ENCODE measurements around the gene SNAPC4. TPM values are rescaled to one million over a fixed set of nuclear protein-coding genes. Genes with fewer than 3 reads are reported as not detected.

SNAPC4 gene
- total and polyA plus RNA-seq, 9 of the 15 experiments (the other 6 are each of a cell fraction or from before 2014, with no cell fraction given) = 0.21 to 21.8 (median 8.8) TPM

GRCh38 chr9:136439481-136440408 is 39.8 kb upstream of the SNAPC4 start, which contains the start of gene INPP5E (continued):
- TF ChIP-seq ZMIZ1 (IDR thresholded peaks at IDR 0.05; ENCODE audit: low read depth in 2 of 2, low read length in 2 of 2) (no peak), ZNF431 (CRISPR knock-in tag; IDR thresholded peaks at IDR 0.05) (no peak), SPI1 (IDR thresholded peaks at IDR 0.05; ENCODE audit: borderline replicate concordance, low read depth, low read length) (no peak), FOXP4 (CRISPR knock-in tag; IDR thresholded peaks at IDR 0.05; ENCODE audit: borderline replicate concordance) (peak; percentile 72; the same call in 1 of the 2 replicates), MCM2 (IDR thresholded peaks at IDR 0.05; ENCODE audit: low read depth) (no peak), SMARCA4 (IDR thresholded peaks at IDR 0.05) (no peak), RB1 (IDR thresholded peaks at IDR 0.05; ENCODE audit: low read depth) (peak; percentile 64; the same call in 1 of the 2 replicates), ZNF778 (CRISPR knock-in tag; IDR thresholded peaks at IDR 0.05) (no peak), PPARD (CRISPR knock-in tag; IDR thresholded peaks at IDR 0.05) (no peak), IRF9 (tag; IDR thresholded peaks at IDR 0.05) (no peak), ZNF76 (CRISPR knock-in tag; IDR thresholded peaks at IDR 0.05; ENCODE audit: borderline replicate concordance) (no peak), ZNF347 (CRISPR knock-in tag; IDR thresholded peaks at IDR 0.05; ENCODE audit: low read depth) (no peak), FOXK1 (CRISPR knock-in tag; IDR thresholded peaks at IDR 0.05; ENCODE audit: borderline replicate concordance) (no peak), RBM22 (IDR thresholded peaks at IDR 0.05; ENCODE audit: low read depth, low read length, poor library complexity, severe bottlenecking) (peak; percentile 48), RFX5 (IDR thresholded peaks at IDR 0.05; ENCODE audit: low read depth, low read length) (no peak), ATF4 (CRISPR knock-in tag; IDR thresholded peaks at IDR 0.05) (no peak)
- TF ChIP-seq, protein P1, sequence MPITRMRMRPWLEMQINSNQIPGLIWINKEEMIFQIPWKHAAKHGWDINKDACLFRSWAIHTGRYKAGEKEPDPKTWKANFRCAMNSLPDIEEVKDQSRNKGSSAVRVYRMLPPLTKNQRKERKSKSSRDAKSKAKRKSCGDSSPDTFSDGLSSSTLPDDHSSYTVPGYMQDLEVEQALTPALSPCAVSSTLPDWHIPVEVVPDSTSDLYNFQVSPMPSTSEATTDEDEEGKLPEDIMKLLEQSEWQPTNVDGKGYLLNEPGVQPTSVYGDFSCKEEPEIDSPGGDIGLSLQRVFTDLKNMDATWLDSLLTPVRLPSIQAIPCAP (CRISPR knock-in tag; IDR thresholded peaks at IDR 0.05; ENCODE audit: borderline replicate concordance) = no peak
